HepG2 (cell line): ENCODE data around the gene GLDN. TPM values are rescaled to one million over a fixed set of nuclear protein-coding genes. Genes with fewer than 3 reads are reported as not detected.
A peak's percentile ranks its signal among the peaks of the same experiment; 100 is the strongest.

ENCODE experiments used
- BRD4 ChIP-seq: sonication (generic); formaldehyde crosslinking; IDR thresholded peaks from 2 replicates; pipeline ENCODE4 v1.4.0; 2020; ENCODE audit warnings: missing genetic modification reagents
- FOXO1 ChIP-seq: sonication (generic); formaldehyde crosslinking; IDR thresholded peaks from 2 replicates; pipeline ENCODE4 v1.4.0; 2020; ENCODE audit warnings: missing genetic modification reagents
- ISX ChIP-seq: sonication (generic); formaldehyde crosslinking; conservative IDR thresholded peaks from 2 replicates; pipeline ENCODE4 v1.5.0; 2020; ENCODE audit warnings: missing genetic modification reagents
- KLF6 ChIP-seq: IDR thresholded peaks from 2 replicates; pipeline ENCODE4 v1.8.0; 2016; ENCODE audit warnings: missing biosample characterization, missing genetic modification reagents
- NCOA5 ChIP-seq: sonication (generic); formaldehyde crosslinking; IDR thresholded peaks from 2 replicates; pipeline ENCODE4 v1.4.0; 2020; ENCODE audit warnings: missing genetic modification reagents
- RFXAP ChIP-seq: sonication (generic); formaldehyde crosslinking; IDR thresholded peaks from 2 replicates; pipeline ENCODE4 v1.4.0; 2020; ENCODE audit warnings: missing genetic modification reagents, borderline replicate concordance
- SRY ChIP-seq: sonication (generic); formaldehyde crosslinking; IDR thresholded peaks from 2 replicates; pipeline ENCODE4 v1.8.0; 2022; ENCODE audit warnings: mild to moderate bottlenecking, missing genetic modification reagents
- YEATS4 ChIP-seq: sonication (generic); formaldehyde crosslinking; IDR thresholded peaks from 2 replicates; pipeline ENCODE4 v1.4.0; 2020; ENCODE audit warnings: missing genetic modification reagents, borderline replicate concordance
- ZFP41 ChIP-seq: sonication (generic); formaldehyde crosslinking; IDR thresholded peaks from 2 replicates; pipeline ENCODE4 v1.4.0; 2020; ENCODE audit warnings: mild to moderate bottlenecking, missing genetic modification reagents, borderline replicate concordance
- ZNF552 ChIP-seq: sonication (generic); formaldehyde crosslinking; IDR thresholded peaks from 2 replicates; pipeline ENCODE4 v1.9.0; 2022; ENCODE audit warnings: missing genetic modification reagents, mild to moderate bottlenecking, borderline replicate concordance
- ZNF775 ChIP-seq: sonication (generic); formaldehyde crosslinking; IDR thresholded peaks from 2 replicates; pipeline ENCODE4 v1.4.0; 2020; ENCODE audit warnings: missing genetic modification reagents, mild to moderate bottlenecking, moderate library complexity, borderline replicate concordance
- polyA plus RNA-seq, 8 experiments: library from polyadenylated mRNA; depleted of rRNA in 3 of 8; stranded (reverse) in 7 of 8; unstranded in 1 of 8; fragments of >200 nt; fragmentation: Illumina TruSeq in 4 of 8; extraction: Trizol in 4 of 8; gene quantifications; 2 replicates each; pipeline versions ENCODE4 v1.2.1 to v1.2.3, GENCODE V29; 2011 to 2016; ENCODE audit warnings: low read depth in 4 of 8, missing spikeins in 1 of 8, mixed read lengths in 1 of 8; ENCODE audit not compliant: insufficient read depth in 1 of 8
- total RNA-seq, 5 experiments: library from RNA; depleted of rRNA; stranded (reverse); fragments of >200 nt; fragmentation: Illumina TruSeq; extraction: Trizol; gene quantifications; 2 replicates each; pipeline ENCODE4 v1.2.3, GENCODE V29; 2016; ENCODE audit warnings: low read depth in 1 of 5
- TF ChIP-seq, protein P1 (sequence below): sonication (generic); formaldehyde crosslinking; IDR thresholded peaks from 2 replicates; pipeline ENCODE4 v1.5.0; 2020; ENCODE audit warnings: mild to moderate bottlenecking, missing genetic modification reagents
- TF ChIP-seq, protein P2 (sequence below): sonication (generic); formaldehyde crosslinking; IDR thresholded peaks from 2 replicates; pipeline ENCODE4 v1.5.0; 2020; ENCODE audit warnings: mild to moderate bottlenecking, missing genetic modification reagents, borderline replicate concordance
- TF ChIP-seq, protein P3 (sequence below): sonication (generic); formaldehyde crosslinking; IDR thresholded peaks from 2 replicates; pipeline ENCODE4 v1.9.0; 2021; ENCODE audit warnings: missing genetic modification reagents, borderline replicate concordance
- TF ChIP-seq, protein P4 (sequence below): sonication (generic); formaldehyde crosslinking; IDR thresholded peaks from 2 replicates; pipeline ENCODE4 v1.8.1; 2023; ENCODE audit warnings: missing genetic modification reagents, mild to moderate bottlenecking, borderline replicate concordance
- TF ChIP-seq, protein P5 (sequence below): IDR thresholded peaks from 2 replicates; pipeline ENCODE4 v1.6.1; 2016; ENCODE audit warnings: missing compliant biosample characterization, missing genetic modification reagents, borderline replicate concordance
- TF ChIP-seq, protein P6 (sequence below): sonication (generic); formaldehyde crosslinking; IDR thresholded peaks from 2 replicates; pipeline ENCODE4 v1.5.0; 2020; ENCODE audit warnings: missing genetic modification reagents

The GLDN gene
- total and polyA plus RNA-seq, 2 of the 13 experiments (the other 11 are each of a cell fraction or from before 2014, with no cell fraction given), result 0.86 to 1.0 TPM

DNA sequence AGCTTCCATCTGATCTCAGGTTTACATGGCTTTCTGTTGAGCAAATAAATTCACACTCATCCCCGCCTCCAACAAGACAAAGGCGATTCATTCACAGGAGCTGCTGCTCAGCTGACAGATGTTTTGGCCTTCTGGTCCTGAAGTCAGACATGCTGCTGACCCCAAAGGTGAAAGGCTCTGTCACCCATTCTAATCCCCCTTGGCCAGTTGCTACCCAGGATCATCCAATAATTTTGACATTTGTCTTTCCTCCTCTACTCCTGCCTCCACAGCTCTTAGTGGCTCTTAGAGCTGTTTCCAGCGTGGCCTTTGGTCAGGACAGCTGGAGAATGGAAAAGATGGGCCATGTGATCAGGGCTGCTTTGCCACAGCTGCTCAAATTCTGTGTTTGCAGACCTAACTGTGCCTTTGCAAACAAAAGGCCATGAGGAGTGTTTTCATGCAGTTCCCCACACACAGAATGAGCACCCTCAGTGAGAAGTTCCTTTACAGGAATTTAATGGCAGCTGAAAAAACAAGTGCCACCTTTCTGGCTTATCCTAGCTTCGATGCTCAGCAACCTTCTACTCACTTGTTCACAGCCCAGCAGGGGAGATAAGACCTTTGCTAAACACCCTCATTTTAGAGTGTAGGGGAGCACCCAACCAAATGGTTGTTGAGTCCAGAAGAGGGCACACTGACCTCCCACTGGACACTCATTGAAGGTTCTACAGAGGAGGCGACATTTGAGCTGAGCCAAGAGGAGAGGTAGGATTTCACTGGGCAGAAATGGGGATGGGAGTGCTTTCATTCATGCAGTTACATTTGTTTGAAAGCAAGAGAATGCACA, 42.1 kb upstream of the GLDN start (continued):
- TF ChIP-seq, protein P1, sequence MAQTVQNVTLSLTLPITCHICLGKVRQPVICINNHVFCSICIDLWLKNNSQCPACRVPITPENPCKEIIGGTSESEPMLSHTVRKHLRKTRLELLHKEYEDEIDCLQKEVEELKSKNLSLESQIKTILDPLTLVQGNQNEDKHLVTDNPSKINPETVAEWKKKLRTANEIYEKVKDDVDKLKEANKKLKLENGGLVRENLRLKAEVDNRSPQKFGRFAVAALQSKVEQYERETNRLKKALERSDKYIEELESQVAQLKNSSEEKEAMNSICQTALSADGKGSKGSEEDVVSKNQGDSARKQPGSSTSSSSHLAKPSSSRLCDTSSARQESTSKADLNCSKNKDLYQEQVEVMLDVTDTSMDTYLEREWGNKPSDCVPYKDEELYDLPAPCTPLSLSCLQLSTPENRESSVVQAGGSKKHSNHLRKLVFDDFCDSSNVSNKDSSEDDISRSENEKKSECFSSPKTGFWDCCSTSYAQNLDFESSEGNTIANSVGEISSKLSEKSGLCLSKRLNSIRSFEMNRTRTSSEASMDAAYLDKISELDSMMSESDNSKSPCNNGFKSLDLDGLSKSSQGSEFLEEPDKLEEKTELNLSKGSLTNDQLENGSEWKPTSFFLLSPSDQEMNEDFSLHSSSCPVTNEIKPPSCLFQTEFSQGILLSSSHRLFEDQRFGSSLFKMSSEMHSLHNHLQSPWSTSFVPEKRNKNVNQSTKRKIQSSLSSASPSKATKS (CRISPR knock-in tag), result no peak
- TF ChIP-seq SRY (CRISPR knock-in tag) (no peak), YEATS4 (CRISPR knock-in tag) (peak; percentile 40; the same call in 1 of the 2 replicates), ISX (CRISPR knock-in tag) (no peak), NCOA5 (CRISPR knock-in tag) (no peak), BRD4 (CRISPR knock-in tag) (no peak), ZNF552 (CRISPR knock-in tag) (no peak), KLF6 (CRISPR knock-in tag) (no peak), RFXAP (CRISPR knock-in tag) (no peak), FOXO1 (CRISPR knock-in tag) (peak; percentile 45), ZNF775 (CRISPR knock-in tag) (no peak), ZFP41 (CRISPR knock-in tag) (no peak)
- TF ChIP-seq, protein P2, sequence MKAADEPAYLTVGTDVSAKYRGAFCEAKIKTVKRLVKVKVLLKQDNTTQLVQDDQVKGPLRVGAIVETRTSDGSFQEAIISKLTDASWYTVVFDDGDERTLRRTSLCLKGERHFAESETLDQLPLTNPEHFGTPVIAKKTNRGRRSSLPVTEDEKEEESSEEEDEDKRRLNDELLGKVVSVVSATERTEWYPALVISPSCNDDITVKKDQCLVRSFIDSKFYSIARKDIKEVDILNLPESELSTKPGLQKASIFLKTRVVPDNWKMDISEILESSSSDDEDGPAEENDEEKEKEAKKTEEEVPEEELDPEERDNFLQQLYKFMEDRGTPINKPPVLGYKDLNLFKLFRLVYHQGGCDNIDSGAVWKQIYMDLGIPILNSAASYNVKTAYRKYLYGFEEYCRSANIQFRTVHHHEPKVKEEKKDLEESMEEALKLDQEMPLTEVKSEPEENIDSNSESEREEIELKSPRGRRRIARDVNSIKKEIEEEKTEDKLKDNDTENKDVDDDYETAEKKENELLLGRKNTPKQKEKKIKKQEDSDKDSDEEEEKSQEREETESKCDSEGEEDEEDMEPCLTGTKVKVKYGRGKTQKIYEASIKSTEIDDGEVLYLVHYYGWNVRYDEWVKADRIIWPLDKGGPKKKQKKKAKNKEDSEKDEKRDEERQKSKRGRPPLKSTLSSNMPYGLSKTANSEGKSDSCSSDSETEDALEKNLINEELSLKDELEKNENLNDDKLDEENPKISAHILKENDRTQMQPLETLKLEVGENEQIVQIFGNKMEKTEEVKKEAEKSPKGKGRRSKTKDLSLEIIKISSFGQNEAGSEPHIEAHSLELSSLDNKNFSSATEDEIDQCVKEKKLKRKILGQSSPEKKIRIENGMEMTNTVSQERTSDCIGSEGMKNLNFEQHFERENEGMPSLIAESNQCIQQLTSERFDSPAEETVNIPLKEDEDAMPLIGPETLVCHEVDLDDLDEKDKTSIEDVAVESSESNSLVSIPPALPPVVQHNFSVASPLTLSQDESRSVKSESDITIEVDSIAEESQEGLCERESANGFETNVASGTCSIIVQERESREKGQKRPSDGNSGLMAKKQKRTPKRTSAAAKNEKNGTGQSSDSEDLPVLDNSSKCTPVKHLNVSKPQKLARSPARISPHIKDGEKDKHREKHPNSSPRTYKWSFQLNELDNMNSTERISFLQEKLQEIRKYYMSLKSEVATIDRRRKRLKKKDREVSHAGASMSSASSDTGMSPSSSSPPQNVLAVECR (CRISPR knock-in tag), result peak; percentile 66
- TF ChIP-seq, protein P3, sequence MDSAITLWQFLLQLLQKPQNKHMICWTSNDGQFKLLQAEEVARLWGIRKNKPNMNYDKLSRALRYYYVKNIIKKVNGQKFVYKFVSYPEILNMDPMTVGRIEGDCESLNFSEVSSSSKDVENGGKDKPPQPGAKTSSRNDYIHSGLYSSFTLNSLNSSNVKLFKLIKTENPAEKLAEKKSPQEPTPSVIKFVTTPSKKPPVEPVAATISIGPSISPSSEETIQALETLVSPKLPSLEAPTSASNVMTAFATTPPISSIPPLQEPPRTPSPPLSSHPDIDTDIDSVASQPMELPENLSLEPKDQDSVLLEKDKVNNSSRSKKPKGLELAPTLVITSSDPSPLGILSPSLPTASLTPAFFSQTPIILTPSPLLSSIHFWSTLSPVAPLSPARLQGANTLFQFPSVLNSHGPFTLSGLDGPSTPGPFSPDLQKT, result no peak
- TF ChIP-seq, protein P4, sequence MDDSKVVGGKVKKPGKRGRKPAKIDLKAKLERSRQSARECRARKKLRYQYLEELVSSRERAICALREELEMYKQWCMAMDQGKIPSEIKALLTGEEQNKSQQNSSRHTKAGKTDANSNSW (CRISPR knock-in tag), result no peak
- TF ChIP-seq, protein P5, sequence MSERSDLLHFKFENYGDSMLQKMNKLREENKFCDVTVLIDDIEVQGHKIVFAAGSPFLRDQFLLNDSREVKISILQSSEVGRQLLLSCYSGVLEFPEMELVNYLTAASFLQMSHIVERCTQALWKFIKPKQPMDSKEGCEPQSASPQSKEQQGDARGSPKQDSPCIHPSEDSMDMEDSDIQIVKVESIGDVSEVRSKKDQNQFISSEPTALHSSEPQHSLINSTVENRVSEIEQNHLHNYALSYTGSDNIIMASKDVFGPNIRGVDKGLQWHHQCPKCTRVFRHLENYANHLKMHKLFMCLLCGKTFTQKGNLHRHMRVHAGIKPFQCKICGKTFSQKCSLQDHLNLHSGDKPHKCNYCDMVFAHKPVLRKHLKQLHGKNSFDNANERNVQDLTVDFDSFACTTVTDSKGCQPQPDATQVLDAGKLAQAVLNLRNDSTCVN (CRISPR knock-in tag), result no peak
- TF ChIP-seq, protein P6, sequence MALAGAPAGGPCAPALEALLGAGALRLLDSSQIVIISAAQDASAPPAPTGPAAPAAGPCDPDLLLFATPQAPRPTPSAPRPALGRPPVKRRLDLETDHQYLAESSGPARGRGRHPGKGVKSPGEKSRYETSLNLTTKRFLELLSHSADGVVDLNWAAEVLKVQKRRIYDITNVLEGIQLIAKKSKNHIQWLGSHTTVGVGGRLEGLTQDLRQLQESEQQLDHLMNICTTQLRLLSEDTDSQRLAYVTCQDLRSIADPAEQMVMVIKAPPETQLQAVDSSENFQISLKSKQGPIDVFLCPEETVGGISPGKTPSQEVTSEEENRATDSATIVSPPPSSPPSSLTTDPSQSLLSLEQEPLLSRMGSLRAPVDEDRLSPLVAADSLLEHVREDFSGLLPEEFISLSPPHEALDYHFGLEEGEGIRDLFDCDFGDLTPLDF, result no peak
